Panc1 (cell line): Measurements from ENCODE around the gene TM2D3. TPM values are rescaled to one million over a fixed set of nuclear protein-coding genes. Genes with fewer than 3 reads are reported as not detected.

Experiments used
- ATAC-seq: fragments of 200-7000 bp; cut with Tn5 transposase; 2 replicates; pipeline ENCODE4 v1.9.1; 2020; ENCODE audit warnings: mild to moderate bottlenecking, moderate library complexity
- BruUV-seq: library from RNA; stranded (reverse); fragments of 400-500 nt; replicated peaks from 2 replicates; lab custom pipeline; 2021; lab: Mats Ljungman, UMichigan
- CTCF ChIA-PET: fragments of 300-600 bp; sonication (Branson Sonifier 250); formaldehyde crosslinking; loops from one replicate; lab custom pipeline; 2022; ENCODE audit warnings: antibody characterized with exemption; lab: Charles Lee
- POLR2A ChIA-PET: fragments of 300-600 bp; sonication (Branson Sonifier 250); formaldehyde crosslinking; loops from one replicate; lab custom pipeline; 2022; ENCODE audit warnings: antibody characterized with exemption; lab: Charles Lee
- DNase-seq: peaks from one replicate; pipeline ENCODE4 v3.0.0-alpha.2; 2010; ENCODE audit warnings: low read depth, low spot score
- H3K27ac ChIP-seq: 2 replicates; pipeline ENCODE4 v1.5.1; 2011; ENCODE audit warnings: mild to moderate bottlenecking, low read length, inconsistent platforms
- H3K27me3 ChIP-seq: fragments of 200-500 bp; sonication (Bioruptor generic); 2 replicates; pipeline ENCODE4 v1.6.0; 2014; ENCODE audit warnings: low read length, inconsistent platforms; ENCODE audit not compliant: control insufficient read depth, insufficient read depth
- H3K36me3 ChIP-seq: fragments of 200-500 bp; sonication (Bioruptor generic); 2 replicates; pipeline ENCODE4 v1.5.1; 2014; ENCODE audit warnings: inconsistent platforms, mild to moderate bottlenecking, low read length, moderate library complexity; ENCODE audit not compliant: control insufficient read depth, insufficient read depth
- H3K4me1 ChIP-seq: 2 replicates; pipeline ENCODE4 v1.5.1; 2011; ENCODE audit warnings: inconsistent platforms, mild to moderate bottlenecking, low read length, moderate library complexity; ENCODE audit not compliant: control insufficient read depth, insufficient read depth
- H3K4me3 ChIP-seq, 2 experiments: 2 replicates each; pipeline ENCODE4 v1.5.1; 2011 to 2012; ENCODE audit warnings: low read depth in 2 of 2, low read length in 2 of 2, mild to moderate bottlenecking in 2 of 2, inconsistent platforms in 1 of 2, moderate library complexity in 1 of 2
- H3K9me3 ChIP-seq: fragments of 200-500 bp; sonication (Bioruptor generic); 2 replicates; pipeline ENCODE4 v1.5.1; 2014; ENCODE audit warnings: low read depth, mild to moderate bottlenecking, inconsistent platforms, low read length, moderate library complexity; ENCODE audit not compliant: control insufficient read depth, insufficient read depth
- POLR2AphosphoS5 ChIP-seq: IDR thresholded peaks from 2 replicates; pipeline ENCODE4 v1.6.1; 2012; ENCODE audit warnings: mild to moderate bottlenecking, low read depth, low read length, moderate library complexity
- REST ChIP-seq, 2 experiments: IDR thresholded peaks; 2 replicates each; pipeline ENCODE4 v1.6.1; 2011 to 2012; ENCODE audit warnings: low read depth in 2 of 2, control low read depth in 1 of 2, low read length in 1 of 2, mild to moderate bottlenecking in 1 of 2, moderate library complexity in 1 of 2; ENCODE audit not compliant: insufficient read depth in 1 of 2
- SIN3A ChIP-seq: IDR thresholded peaks from 2 replicates; pipeline ENCODE4 v1.6.1; 2012; ENCODE audit warnings: low read depth, mild to moderate bottlenecking, low read length, moderate library complexity, borderline replicate concordance; ENCODE audit not compliant: insufficient read depth
- TCF7L2 ChIP-seq: IDR thresholded peaks from 2 replicates; pipeline ENCODE4 v1.6.1; 2011; ENCODE audit warnings: mild to moderate bottlenecking, low read depth, low read length, inconsistent platforms
- in situ Hi-C: cut with HindIII; loops from 2 replicates; pipeline ENCODE4 v1.10.0; 2016; ENCODE audit warnings: low sequenced_read_pairs, low pct_unique_long_range_greater_than_20kb
- intact Hi-C: fragments of 100-400 bp; cut with micrococcal nuclease; formaldehyde crosslinking; loops from one replicate; pipeline ENCODE4 v1.10.0; 2022; ENCODE audit not compliant: unreplicated experiment
- total RNA-seq: library from RNA; stranded (reverse); gene quantifications from one replicate; pipeline ENCODE4 v1.2.1, GENCODE V29; 2021; ENCODE audit not compliant: unreplicated experiment
- TF ChIP-seq, protein P1 (sequence below): fragments of 450-650 bp; IDR thresholded peaks from 2 replicates; pipeline ENCODE4 v1.5.1; 2017; ENCODE audit warnings: mild to moderate bottlenecking

Gene TM2D3
- total RNA-seq, 1 experiment from 2014 or later, result 53.4 TPM

- intact Hi-C loops, result no loop called here
Measured at GRCh38 chr15:101662203-101662602, 10.0 kb upstream of the TM2D3 start.

DNA sequence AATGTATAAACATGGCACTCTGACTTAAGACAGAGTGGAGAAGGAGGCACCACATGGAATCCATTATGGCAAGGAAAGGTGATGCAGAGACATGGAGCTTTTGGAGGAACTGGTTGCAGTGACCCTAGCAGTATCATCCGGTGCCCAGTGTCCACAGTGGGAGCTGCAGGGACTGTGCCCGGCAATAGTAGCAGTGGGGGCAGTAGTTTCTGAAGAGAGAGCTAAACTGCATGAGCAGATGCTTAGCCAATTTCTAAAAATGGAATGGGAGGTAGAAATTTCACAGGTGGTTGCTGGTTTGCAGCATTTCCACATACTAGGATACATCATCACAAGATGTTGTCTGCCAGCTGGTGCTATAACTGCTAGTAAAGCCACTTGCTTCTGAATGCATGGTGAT lies 7.8 kb upstream of the TM2D3 start:
- in situ Hi-C loops (no loop called here), intact Hi-C loops (no loop called here)
- Histone ChIP-seq H3K27me3 (no peaks in the 10 kb centered on the region), H3K4me1 (peaks cover 6% of the 10 kb centered on the region), H3K4me3 (no peak overlapping the region), H3K36me3 (0 out of 2 replicates have a peak, but pooled peaks cover 2% of the 10 kb centered on the region), H3K27ac (no peak overlapping the region), H3K9me3 (no peaks in the 10 kb centered on the region)
- BruUV-seq, result no TSS peak
- no peak for DNase-seq
- ChIA-PET POLR2A (no interaction called here), CTCF (no interaction called here)
- TF ChIP-seq REST (IDR thresholded peaks at IDR 0.05; ENCODE audit: insufficient read depth in 1 of 2, low read depth in 2 of 2, low read length in 1 of 2) (no peak), POLR2AphosphoS5 (no peak), SIN3A (no peak), TCF7L2 (no peak)
- TF ChIP-seq, protein P1, sequence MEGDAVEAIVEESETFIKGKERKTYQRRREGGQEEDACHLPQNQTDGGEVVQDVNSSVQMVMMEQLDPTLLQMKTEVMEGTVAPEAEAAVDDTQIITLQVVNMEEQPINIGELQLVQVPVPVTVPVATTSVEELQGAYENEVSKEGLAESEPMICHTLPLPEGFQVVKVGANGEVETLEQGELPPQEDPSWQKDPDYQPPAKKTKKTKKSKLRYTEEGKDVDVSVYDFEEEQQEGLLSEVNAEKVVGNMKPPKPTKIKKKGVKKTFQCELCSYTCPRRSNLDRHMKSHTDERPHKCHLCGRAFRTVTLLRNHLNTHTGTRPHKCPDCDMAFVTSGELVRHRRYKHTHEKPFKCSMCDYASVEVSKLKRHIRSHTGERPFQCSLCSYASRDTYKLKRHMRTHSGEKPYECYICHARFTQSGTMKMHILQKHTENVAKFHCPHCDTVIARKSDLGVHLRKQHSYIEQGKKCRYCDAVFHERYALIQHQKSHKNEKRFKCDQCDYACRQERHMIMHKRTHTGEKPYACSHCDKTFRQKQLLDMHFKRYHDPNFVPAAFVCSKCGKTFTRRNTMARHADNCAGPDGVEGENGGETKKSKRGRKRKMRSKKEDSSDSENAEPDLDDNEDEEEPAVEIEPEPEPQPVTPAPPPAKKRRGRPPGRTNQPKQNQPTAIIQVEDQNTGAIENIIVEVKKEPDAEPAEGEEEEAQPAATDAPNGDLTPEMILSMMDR, result no peak
- ATAC-seq, result no peak

More at GRCh38 chr15:101662203-101662602, 10.0 kb upstream of the TM2D3 start:
- in situ Hi-C loops, result no loop called here
- H3K27me3 ChIP-seq, result no peaks in the 10 kb centered on the region
- H3K36me3 ChIP-seq, result 0 out of 2 replicates have a peak, but pooled peaks cover 2% of the 10 kb centered on the region
- TF ChIP-seq, protein P1, result no peak
- TF ChIP-seq POLR2AphosphoS5 (no peak), REST (IDR thresholded peaks at IDR 0.05; ENCODE audit: insufficient read depth in 1 of 2, low read depth in 2 of 2, low read length in 1 of 2) (no peak), SIN3A (no peak), TCF7L2 (no peak)
- peaks cover 6% of the 10 kb centered on the region for H3K4me1 ChIP-seq
- no peak overlapping the region for H3K4me3 ChIP-seq
- no peak for DNase-seq
- H3K9me3 ChIP-seq, result 0 out of 2 replicates have a peak, but pooled peaks cover 2% of the 10 kb centered on the region
- ChIA-PET POLR2A (no interaction called here), CTCF (no interaction called here)
- no peak overlapping the region for H3K27ac ChIP-seq
- no TSS peak for BruUV-seq
- ATAC-seq, result no peak
